Fibroblast of mammary gland (primary cell): ENCODE data around the gene CNTN5.

ENCODE experiments used
- DNase-seq: peaks from one replicate; pipeline ENCODE4 v3.0.0-alpha.2; 2010; ENCODE audit warnings: low read depth
- H3K4me3 ChIP-seq: 2 replicates; pipeline ENCODE4 v1.5.1; 2011; ENCODE audit warnings: low read depth, mild to moderate bottlenecking, low read length, moderate library complexity; ENCODE audit not compliant: control insufficient read depth
- CTCF ChIP-seq: conservative IDR thresholded peaks from 2 replicates; pipeline ENCODE4 v1.5.1; 2011; ENCODE audit warnings: low read depth, low read length, inconsistent platforms; ENCODE audit not compliant: control insufficient read depth, insufficient read depth

CNTN5 gene

GRCh38 chr11:100068116-100068515 lies 1047.4 kb downstream of the CNTN5 start:
- TF ChIP-seq CTCF: no peak
- H3K4me3 ChIP-seq: no peak overlapping the region
- DNase-seq: no peak

- no peak for DNase-seq
- TF ChIP-seq CTCF: no peak
Measured at GRCh38 chr11:100072131-100072530, 1051.4 kb downstream of the CNTN5 start.

GRCh38 chr11:100080381-100080780 lies 1059.6 kb downstream of the CNTN5 start:
- no peak for DNase-seq
- no peak overlapping the region for H3K4me3 ChIP-seq
- TF ChIP-seq CTCF: no peak

More at GRCh38 chr11:100072131-100072530, 1051.4 kb downstream of the CNTN5 start:
- no peak overlapping the region for H3K4me3 ChIP-seq

GRCh38 chr11:100080821-100081220 lies 1060.1 kb downstream of the CNTN5 start:
- DNase-seq: no peak
- no peak overlapping the region for H3K4me3 ChIP-seq
- TF ChIP-seq CTCF: no peak

- DNase-seq: no peak
- TF ChIP-seq CTCF: no peak
- H3K4me3 ChIP-seq: no peak overlapping the region
Measured at GRCh38 chr11:100093698-100094097, 1072.9 kb downstream of the CNTN5 start.

- no peak for DNase-seq
- TF ChIP-seq CTCF: no peak
Measured at GRCh38 chr11:100094121-100094865, 1073.5 kb downstream of the CNTN5 start.

GRCh38 chr11:100095809-100096208 lies 1075.1 kb downstream of the CNTN5 start:
- DNase-seq: no peak
- no peak overlapping the region for H3K4me3 ChIP-seq
- no peak for TF ChIP-seq CTCF

More at GRCh38 chr11:100094121-100094865, 1073.5 kb downstream of the CNTN5 start:
- H3K4me3 ChIP-seq: no peak overlapping the region
